ENCODE measurements around the gene ADAMTS8.

DNA sequence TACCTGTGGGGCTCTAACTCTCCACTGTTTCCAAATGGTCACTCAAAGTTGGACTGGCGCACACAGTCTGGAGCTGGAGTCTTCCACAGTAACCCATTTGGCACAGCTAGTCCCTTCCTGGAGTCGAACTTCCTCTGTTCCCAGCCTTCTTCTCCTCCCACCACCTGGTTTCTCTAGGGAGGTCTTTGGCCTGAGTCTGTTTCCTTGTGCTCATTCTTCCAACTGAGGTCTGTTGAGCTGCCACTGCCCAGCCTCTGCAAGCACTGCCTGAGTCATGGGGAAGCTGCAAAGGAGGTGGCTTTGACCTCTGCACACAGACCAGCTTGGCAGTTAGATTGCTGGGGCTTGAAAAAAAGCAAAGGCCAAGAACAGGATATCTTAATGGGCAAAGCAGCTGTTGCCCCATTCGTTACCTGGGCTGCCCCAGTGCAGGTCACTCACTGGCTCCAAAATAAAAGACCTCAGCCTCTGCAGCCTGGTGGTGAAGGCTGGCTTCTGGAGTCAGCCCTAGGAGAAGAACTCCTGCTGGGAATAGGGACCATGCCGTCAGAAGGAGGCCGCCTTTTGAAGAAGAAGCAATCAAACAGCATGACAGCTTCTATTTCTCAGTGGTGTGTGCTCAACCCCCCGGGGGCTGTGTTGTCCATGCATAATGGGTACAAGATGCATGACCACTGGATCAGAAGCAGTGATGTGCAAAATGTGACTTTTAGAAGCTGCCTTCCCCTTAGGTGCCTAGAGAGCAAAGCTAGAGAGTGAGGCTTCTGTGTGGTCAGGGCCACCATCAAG lies 23.0 kb upstream of the ADAMTS8 start:
- TF ChIP-seq, protein P1, sequence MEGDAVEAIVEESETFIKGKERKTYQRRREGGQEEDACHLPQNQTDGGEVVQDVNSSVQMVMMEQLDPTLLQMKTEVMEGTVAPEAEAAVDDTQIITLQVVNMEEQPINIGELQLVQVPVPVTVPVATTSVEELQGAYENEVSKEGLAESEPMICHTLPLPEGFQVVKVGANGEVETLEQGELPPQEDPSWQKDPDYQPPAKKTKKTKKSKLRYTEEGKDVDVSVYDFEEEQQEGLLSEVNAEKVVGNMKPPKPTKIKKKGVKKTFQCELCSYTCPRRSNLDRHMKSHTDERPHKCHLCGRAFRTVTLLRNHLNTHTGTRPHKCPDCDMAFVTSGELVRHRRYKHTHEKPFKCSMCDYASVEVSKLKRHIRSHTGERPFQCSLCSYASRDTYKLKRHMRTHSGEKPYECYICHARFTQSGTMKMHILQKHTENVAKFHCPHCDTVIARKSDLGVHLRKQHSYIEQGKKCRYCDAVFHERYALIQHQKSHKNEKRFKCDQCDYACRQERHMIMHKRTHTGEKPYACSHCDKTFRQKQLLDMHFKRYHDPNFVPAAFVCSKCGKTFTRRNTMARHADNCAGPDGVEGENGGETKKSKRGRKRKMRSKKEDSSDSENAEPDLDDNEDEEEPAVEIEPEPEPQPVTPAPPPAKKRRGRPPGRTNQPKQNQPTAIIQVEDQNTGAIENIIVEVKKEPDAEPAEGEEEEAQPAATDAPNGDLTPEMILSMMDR (conservative IDR thresholded peaks at IDR 0.05) = no peak
- no peak for TF ChIP-seq ZFX (IDR thresholded peaks at IDR 0.05)
